NAMALWA (cell line): ENCODE results near the gene TENM4.
"Not testable (repeated sequence)": the region's sequence is repeated elsewhere in the genome, so short reads cannot be mapped to it uniquely, and the experiment has no call there.

Experiments used
- DNase-seq: peaks from one replicate; pipeline ENCODE4 v3.0.0-alpha.2; 2015; ENCODE audit warnings: low spot score

Gene TENM4

DNA sequence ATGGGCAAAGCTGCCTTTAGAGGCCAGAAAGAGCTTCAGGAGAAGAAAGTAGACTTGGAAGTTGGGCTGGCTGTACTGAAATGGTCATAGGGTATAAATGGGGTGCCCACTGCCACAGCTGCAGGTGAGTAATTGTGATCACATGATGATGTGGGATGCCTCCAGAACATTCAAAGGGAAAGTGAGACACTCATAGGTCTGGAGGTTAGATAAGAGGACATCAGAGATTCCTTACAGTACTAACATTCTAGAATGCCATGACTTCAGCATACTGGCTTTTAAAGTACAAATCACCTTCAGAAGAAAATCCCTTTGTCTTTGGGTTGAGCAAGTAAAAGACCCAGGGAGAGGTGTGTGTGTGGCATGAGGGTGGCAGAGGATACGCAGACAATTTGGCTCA, 419.2 kb downstream of the TENM4 start:
- DNase-seq: no peak

DNA sequence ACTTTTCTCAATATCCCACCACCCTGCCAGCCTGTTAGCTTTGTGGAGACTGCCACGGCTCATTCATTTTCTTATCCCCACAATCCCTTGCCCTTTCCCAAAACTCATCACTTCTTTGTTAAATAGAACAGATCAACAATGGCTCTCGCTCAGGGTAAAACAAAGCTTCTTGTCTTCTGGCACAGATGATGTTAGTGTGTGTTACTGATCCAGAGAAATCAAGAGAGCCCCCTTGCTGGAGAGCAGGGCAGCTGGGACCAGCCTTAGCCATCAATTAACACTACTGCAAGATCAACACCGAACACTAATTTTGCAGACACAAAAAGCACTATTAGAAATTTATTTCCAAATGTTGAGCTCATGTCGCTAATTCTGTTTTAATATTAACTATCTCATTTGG, 420.9 kb downstream of the TENM4 start:
- no peak for DNase-seq

DNA sequence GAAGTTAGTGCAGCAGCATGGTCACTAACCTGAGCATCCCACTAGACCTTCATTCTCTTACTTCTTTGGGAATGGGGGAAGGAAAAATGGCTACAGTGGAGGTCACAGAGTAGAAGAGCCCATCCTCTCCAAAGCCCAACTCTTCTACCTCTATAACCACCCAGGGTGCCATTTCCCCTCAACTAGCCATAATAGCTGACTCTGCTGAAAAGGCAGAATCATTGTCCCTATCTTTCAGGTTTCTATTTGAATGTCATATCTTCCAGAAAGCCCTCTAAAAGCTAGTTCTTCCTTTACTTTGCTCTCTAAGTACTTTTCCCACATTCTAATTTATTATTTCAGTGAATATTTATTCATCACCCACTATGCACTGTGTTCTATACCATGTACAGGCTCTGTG, 421.6 kb downstream of the TENM4 start:
- no peak for DNase-seq

DNA sequence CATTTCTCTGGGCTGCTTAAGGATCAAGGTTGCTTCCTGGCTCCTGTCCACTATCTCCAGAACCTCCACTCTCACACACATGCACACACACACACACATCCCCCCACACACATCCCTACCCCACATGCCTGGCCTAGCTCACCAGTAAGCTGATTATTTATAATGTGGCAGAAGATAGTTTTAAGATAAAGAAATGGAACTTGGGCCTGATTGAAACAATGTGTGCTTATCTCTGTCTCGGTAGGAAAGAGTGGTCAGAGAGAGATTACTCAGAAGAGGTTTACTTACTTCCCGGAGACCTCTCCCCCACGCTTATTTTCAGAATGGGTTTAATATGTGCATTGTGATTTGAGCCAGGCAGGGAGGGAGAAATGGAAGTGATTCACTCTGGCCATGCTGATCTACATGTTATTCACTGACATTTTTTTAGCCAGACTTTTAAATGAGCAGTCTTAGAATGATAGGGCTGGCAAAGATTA, 422.4 kb downstream of the TENM4 start:
- no peak for DNase-seq

DNA sequence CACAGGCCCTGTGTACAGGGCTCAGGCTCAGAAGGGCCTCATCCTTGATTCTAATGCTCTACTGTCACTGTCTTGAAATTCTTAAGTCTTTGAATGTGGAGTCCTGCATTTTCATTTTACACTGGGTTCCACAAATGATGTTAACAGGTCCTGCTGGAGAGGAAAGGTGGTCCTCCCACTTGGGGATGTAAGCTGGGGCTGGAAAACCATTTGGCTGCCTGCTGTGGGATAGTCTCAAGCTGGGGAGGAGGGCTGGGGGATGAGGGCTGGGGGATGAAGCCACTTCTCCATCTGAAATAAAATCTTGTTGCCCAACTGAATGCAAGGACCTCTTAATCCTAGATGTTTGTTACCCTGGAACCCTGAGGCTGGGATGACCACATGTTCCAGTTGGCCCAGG, 423.0 kb downstream of the TENM4 start:
- no peak for DNase-seq

DNA sequence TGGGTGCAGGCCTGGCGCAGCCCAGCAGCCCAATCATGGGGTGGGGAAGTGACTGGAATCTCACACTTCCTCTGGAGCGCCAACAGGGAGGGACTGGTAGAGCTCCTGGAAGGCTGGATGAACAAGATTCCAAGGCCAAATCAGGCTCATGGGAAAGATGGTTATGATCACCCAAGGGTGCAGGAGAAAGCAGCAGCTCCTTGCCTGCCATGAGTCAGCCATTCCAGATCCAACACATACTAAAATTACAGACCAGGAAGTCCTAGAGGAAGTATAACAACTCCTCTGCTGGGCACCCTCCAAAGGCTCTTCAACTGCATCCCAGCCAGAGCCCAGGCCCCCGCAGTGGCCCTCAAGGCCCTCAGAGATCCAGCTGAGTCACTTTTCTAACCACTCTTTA, 427.3 kb downstream of the TENM4 start:
- DNase-seq: no peak

DNA sequence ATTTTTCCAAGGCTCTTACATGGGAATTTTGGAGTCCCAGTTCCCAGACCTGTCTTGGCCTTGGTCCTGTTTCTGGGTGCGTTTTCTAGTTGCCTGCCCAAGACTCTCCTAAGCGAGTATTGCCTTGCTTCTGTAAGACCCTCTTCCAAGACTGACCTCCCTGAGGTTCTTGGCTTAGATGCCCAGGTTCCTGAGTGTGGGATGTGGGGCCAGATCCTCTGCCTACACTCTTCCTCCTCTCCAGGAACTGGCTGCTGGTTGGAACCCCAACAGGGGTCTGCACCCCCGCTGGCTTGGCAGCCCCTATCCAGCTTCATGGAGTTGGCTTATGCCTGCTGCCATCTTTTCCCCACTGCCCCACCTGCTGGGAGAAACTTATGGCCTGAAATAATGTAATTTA, 429.5 kb downstream of the TENM4 start:
- no peak for DNase-seq

DNA sequence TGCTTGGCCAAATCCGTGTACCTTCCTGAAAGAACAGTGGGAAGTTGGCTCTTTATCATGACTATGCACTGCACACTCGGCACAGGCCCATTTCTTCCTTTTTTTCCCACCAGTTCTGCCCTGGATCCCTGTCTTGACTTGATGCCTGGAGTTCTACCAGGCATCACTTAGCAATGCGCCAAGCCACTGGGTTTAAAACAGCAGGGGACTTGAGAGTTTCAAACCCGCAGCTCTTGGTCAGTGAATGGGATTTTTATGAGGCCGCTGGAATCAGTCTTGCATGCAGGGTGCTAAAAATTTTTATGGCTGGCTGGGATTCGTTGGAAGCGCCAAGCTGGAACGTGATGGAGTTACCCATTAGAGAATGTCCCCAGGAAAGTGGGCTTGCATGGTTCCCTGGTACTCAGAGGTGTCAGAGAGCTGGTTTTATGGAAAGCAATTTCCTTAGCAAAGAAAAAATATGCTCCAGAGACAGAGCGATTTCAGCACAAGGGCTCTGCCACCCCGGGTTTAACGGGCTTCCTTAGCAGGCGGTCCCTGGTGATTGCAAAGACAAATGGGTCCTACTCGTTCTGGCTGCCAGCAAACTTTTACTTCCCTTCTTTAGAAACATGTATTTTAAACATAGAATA, 432.9 kb downstream of the TENM4 start:
- no peak for DNase-seq

DNA sequence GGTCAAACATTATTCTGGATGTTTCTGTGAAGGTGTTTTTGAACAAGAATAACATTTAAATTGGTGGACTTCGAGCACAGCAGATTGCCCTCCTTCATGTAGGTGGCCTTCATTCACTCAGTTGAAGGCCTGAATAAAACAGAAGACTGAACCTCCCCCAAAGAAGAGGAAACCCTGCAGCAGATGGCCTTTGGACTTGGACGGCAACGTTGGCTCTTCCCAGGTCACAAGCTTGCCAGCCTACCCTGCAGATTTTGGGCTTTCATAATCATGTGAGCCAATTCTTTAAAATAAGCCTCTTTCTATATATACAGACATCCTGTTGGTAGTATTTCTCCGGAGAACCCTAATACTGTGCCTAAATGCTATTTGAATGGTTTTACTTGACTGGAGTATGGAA, 434.0 kb downstream of the TENM4 start:
- no peak for DNase-seq

DNA sequence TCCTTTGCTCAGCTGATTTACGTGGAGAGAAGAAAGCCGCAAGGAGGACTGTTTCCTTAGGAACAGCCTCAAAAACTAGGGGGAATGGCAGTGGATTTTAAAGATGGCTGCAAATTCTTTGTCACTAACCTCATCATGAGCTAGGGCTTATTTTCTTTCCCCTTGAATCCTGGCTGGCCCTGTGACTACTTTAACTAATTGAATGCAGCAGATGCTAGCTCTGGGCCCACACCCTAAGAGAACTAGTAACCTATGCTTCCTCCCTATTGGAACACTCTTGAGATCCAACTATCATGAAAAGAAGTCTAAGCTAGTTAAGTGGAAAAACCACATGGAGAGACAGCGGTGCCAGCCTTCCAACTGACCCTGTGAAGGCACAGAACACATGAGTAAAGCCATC, 444.8 kb downstream of the TENM4 start:
- no peak for DNase-seq

DNA sequence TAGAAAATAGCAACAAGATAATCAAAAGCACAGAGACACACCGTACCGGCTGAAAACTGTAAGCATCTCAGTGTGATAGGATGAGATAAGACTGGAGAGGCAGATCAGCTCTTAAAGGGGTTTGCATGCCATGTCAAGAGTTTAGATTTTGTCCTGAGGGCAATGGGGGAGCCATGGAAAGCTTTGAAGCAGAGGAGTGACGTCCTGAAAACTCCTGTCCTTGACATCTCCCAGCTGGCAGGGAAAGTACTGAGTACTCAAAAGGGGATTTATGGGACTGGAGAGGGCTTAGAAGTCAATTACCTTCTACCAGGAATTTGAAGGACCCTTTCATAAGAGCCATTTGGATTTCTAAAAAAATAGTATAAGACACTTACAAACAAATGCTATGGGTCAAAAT, 445.7 kb downstream of the TENM4 start:
- DNase-seq: no peak

DNA sequence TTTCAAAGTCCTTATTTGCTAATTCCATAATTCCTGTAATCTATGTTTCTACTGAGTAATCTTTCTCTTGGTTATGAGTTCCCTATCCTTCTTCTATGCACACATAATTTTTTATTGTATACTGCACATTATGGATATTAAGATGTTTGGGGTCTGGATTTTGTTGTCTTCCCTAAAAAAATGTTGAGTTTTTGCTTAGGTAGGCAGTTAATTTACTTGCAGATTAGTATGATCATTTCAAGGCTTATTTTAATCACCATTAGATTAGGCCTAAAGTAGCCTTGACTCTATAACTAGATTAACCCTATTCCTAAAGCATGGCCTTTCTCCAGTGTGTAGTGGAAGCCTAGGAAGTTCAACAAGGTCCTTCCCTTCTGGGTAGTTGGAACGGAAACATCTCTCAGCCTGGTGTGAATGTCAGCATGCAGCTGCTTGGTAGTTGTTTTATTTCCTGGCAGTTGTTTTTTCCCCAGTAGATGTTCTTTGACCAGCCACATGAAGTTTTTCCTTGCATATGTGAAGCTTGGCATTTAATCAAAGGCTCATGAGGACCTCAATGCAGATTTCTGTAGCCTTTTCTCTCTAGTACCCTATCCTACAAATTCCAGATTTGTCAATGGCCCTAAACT, 446.9 kb downstream of the TENM4 start:
- DNase-seq: no peak

DNA sequence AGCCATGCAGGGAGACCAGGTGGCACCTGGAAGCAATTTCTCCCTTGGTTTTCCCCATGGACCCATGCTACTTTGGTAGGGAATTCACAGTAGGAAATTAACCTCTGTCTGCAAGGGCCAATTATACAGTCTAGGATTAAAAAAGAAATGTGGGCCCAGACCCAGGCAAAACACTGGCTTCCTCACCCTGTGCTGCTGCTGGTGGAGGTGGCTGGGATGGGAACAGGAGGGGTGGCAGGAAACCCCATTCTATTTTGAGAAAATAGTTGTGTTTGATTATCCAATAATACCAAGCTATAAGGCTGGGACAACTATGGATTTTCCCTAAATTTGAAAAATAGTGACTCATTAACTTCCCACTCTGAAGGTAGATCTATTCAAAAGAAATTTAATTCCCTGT, 449.1 kb downstream of the TENM4 start:
- no peak for DNase-seq

DNA sequence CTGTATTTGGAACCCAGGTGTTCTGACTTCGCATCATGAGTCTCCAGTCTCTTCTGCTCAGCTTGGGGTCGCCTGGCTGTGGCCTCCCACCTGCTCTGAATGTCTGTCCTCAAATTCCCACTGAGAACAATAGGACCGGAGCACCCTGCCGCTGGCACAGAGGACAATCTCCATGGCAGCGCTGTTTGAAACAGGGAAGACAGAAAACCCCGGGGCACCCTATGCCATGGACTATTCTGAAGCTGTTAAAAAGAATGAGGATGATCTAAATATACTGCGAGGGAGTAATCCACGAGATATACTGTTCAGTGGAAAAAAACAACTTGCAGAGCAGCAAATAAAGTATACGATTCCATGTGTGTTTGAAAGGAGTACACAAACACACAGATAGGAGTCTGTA, 450.6 kb downstream of the TENM4 start:
- no peak for DNase-seq

DNA sequence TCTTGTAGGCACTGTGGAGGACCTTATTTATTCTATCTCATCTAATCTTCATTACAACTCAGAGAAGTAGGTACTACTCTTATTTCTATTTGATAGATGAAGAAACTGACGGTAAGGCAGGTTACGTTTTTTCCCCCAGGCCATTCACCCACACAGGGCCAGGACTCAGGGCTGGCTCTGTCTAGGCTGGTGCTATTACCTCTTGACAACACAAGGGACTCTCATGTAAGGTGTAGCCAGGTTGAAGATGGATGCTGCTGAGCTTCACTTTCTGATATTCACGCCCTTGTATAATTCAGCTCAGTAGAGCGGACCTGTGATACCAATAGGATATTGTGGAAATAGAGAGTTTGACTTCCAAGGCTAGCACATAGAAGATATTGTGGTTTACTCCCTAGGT, 453.1 kb downstream of the TENM4 start:
- no peak for DNase-seq

DNA sequence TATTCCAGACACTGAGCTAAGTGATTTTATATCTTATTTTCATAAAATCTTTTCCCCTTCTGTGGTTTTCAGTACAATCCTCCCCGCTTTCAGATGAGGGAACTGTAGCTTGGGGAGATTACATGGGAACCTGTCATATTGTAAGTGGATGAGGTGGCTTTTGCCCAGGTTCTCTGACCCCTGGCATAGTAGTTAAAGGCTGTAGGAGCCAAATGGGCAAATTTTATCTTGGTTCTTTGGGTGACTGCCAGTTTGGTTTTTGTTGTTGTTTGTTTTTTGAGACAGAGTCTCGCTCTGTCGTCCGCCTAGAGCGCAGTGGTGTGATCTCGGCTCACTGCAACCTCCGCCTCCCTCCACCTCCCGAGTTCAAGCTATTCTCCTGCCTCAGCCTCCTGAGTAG, 454.5 kb downstream of the TENM4 start:
- DNase-seq: no peak

DNA sequence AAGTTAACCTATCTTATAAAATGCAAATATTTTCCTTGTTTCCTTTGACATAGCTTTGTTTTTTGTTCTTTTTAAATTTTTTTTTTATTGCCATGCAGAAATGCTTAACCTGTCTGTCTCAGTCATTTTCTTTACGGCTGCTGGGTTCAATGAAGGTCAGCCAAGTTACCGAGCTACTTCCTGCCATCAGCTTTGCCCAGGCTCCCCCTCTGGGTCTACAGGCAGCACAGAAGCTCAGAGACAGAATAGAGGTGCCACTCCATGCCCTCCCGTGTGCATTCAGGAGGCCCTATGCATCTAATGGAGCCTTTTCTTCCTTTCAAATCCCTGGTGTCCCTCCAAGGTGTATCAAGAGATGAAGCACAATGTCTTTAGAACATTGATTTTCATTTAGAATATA, 455.2 kb downstream of the TENM4 start:
- DNase-seq: no peak

DNA sequence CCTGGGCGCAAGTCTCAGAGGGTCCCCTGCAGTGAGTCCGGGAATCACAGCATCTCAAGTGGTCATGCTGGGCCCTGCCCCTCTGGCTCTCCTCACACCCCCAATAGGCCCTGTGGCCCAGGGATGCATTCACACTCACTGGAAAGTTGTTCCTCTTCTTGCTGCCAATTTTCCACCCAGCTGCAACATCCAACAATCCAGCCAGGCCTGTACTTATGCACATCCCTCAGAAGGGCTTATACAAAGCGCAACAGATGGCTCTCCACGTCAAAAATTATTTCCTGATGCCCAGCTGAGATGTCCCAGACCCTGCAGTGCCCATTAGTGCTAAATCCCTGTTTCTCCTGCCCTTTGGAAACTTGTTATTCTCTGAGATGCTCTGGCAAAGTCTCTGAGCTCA, 458.4 kb downstream of the TENM4 start:
- DNase-seq: no peak

DNA sequence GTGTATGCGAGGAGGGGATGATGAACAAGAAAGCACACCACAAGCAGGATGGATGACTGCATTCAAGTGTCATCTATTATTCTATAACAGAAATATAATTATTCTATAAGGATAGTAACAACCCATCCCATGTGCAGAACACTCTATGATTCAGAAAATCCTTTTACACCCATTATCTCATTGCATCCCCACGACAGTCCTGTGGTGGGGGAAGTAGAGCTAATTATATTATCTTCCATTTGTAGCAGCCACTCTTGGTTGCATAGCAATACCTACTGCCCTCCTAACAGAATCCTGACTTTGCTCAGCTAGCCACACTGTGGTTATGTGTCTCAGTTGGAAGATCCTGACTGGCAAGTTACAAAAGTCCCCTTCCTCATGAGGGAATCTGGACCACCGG, 459.7 kb downstream of the TENM4 start:
- DNase-seq: no peak

DNA sequence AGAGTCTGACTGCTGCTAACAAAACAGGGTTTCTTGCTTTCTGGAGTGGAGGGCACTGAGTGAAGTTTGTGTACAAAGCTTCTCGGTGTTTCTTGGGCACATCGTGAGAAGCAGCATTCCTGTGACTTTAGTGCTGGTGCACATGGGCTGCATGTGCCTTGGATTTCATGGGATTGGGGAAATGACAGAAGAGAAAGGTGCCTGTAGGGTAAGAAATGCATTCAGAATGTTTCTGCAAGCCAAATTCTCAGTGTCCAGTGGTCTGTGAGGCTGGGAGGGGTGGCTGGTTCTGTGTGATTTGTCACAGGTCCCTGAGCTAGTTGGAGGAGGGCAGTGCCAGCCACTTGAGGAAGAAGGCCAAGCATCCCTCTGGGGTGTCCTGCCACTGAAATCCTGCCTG, 462.0 kb downstream of the TENM4 start:
- DNase-seq: no peak

DNA sequence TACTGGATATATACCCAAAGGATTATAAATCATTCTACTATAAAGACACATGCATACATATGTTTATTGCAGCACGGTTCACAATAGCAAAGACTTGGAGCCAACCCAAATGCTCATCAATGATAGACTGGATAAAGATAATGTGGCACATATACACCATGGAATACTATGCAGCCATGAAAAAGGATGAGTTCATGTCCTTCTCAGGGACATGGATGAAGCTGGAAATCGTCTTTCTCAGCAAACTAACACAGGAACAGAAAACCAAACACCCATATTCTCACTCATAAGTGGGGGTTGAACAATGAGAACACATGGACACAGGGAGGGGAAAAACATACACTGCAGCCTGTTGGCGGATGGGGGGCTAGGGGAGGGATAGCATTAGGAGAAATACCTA, 463.0 kb downstream of the TENM4 start:
- DNase-seq: not testable (repeated sequence)

DNA sequence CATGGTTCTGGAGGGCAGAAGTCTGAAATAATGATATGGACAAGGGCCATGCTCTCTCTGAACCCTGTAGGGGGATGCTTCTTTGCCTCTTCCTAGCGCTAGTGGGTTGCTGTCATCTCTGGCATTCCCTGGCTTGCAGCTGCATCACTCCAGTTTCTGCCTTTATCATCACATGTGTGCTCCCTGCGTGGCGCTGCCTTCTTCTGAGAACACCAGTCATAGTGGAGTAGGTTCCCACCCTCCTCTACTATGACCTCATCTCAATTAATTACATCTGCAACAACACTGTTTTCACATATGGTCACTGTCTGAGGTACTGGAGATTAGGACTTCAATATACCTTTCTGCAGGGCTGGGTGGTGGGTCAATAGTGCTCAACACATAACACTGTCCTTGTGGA, 463.8 kb downstream of the TENM4 start:
- no peak for DNase-seq

DNA sequence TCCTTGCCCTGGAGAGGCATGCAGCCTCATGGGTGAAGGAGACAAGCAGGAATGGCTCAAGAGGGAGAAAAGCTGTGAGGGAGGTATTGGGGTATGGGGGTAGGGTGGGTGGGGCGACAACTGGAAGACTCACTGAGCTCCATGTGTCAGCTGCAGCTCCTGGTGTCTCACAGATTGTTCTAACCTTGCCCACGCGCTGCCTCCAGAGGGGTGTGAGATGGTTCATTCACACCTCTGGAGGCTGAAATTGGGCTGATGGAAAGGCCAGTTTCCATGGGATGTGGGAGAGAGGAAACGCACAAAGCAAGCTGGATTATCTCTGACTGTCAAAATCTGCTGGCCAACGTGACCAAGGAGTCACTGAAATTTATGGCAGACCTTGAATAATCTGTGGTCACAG, 465.7 kb downstream of the TENM4 start:
- no peak for DNase-seq

DNA sequence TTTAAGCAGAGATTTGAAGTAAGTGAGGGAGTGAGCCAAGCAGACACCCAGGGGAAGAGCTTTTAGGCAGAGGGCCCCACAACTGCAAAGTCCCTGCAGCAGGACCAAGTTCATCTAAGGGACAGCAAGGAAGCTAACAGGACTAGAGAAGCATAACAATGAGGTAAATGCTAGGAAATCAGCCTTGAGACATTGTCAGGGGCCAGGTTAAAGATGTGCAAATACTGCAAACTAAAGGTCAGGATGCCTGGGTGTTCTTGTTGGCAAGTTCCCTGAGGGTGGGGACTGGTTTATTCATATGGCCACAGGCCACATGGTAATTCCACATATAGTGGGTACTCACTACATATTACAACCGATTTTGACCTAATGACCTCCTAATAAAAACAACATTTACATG, 467.0 kb downstream of the TENM4 start:
- DNase-seq: no peak
